HepG2 (cell line): ENCODE measurements around the gene PTGIR. TPM values are rescaled to one million over a fixed set of nuclear protein-coding genes. Genes with fewer than 3 reads are reported as not detected.
A peak's percentile ranks its signal among the peaks of the same experiment; 100 is the strongest.

Source experiments
- ATAC-seq: fragments of 200-7000 bp; cut with Tn5 transposase; 3 replicates; pipeline ENCODE4 v1.9.1; 2020; ENCODE audit warnings: mild to moderate bottlenecking, moderate library complexity
- BruUV-seq: library from RNA; stranded (reverse); fragments of 400-500 nt; replicated peaks from 2 replicates; lab custom pipeline; 2021; lab: Mats Ljungman, UMichigan
- CTCF ChIA-PET: fragments of 300-600 bp; formaldehyde crosslinking; extraction: SDS; loops from one replicate; lab custom pipeline; 2021; ENCODE audit warnings: low total read pairs, inconsistent platforms, low intra/inter-chr PET ratio; lab: Yijun Ruan, JAX
- POLR2A ChIA-PET: fragments of 350-600 bp; sonication (Branson Sonifier 250); formaldehyde crosslinking; loops from one replicate; lab custom pipeline; 2020; ENCODE audit warnings: antibody characterized with exemption, inconsistent platforms; lab: Yijun Ruan, JAX
- DNase-seq: peaks from one replicate; pipeline ENCODE4 v3.0.0-alpha.2; 2015; ENCODE audit warnings: low spot score
- FAIRE-seq: peaks from 3 replicates; lab custom pipeline; 2011; peaks lifted over from hg19 to GRCh38; lab: Jason Lieb, UNC
- H2AFZ ChIP-seq: one replicate; pipeline ENCODE4 v1.6.1; 2011; ENCODE audit warnings: low read length, inconsistent platforms
- H3K27ac ChIP-seq: fragments of 300-600 bp; 3 replicates; pipeline ENCODE4 v1.8.0; 2011; ENCODE audit warnings: mixed run types, mild to moderate bottlenecking, mixed read lengths, low read length, inconsistent platforms; ENCODE audit not compliant: insufficient read depth; ENCODE audit errors: extremely low read length
- H3K27me3 ChIP-seq, 2 experiments: fragments of 200-600 bp in 1 of 2; 2 replicates in 1 of 2; 3 replicates in 1 of 2; pipeline versions ENCODE4 v1.6.0 to v1.8.0; 2011; ENCODE audit warnings: low read length in 2 of 2, mild to moderate bottlenecking in 2 of 2, moderate library complexity in 2 of 2, inconsistent platforms in 1 of 2; ENCODE audit not compliant: insufficient read depth in 2 of 2, control insufficient read depth in 1 of 2
- H3K36me3 ChIP-seq, 2 experiments: fragments of 200-600 bp in 1 of 2; replicated peaks in 1 of 2; 2 replicates in 1 of 2; 3 replicates in 1 of 2; pipeline versions ENCODE4 v1.5.1 to v1.8.0; 2011; ENCODE audit warnings: low read length in 2 of 2, inconsistent platforms in 1 of 2; ENCODE audit not compliant: insufficient read depth in 2 of 2, control insufficient read depth in 1 of 2
- H3K4me1 ChIP-seq: 2 replicates; pipeline ENCODE4 v1.5.1; 2012; ENCODE audit warnings: low read length, inconsistent platforms; ENCODE audit not compliant: insufficient read depth
- H3K4me2 ChIP-seq: 2 replicates; pipeline ENCODE4 v1.6.0; 2011; ENCODE audit warnings: low read depth, low read length, inconsistent platforms
- H3K4me3 ChIP-seq, 3 experiments: fragments of 200-600 bp in 1 of 3; sonication (generic), shearing (Covaris generic) in 1 of 3; replicated peaks in 1 of 3; 2 replicates each; pipeline ENCODE4 v1.5.1; 2011 to 2016; ENCODE audit warnings: low read length in 3 of 3, inconsistent platforms in 2 of 3, low read depth in 2 of 3, mild to moderate bottlenecking in 2 of 3, control low read depth in 1 of 3, mixed read lengths in 1 of 3; ENCODE audit not compliant: insufficient read depth in 1 of 3
- H3K79me2 ChIP-seq: one replicate; pipeline ENCODE4 v1.6.1; 2011; ENCODE audit warnings: low read length, inconsistent platforms; ENCODE audit not compliant: insufficient read depth
- H3K9ac ChIP-seq: 2 replicates; pipeline ENCODE4 v1.6.0; 2011; ENCODE audit warnings: mild to moderate bottlenecking, low read depth, low read length, inconsistent platforms; ENCODE audit not compliant: insufficient read depth
- H3K9me3 ChIP-seq: 2 replicates; pipeline ENCODE4 v1.5.1; 2012; ENCODE audit warnings: mild to moderate bottlenecking, low read length
- H4K20me1 ChIP-seq: 2 replicates; pipeline ENCODE4 v1.6.0; 2011; ENCODE audit warnings: inconsistent platforms, mild to moderate bottlenecking, low read length, moderate library complexity; ENCODE audit not compliant: insufficient read depth
- GLI4 ChIP-seq: sonication (generic); formaldehyde crosslinking; IDR thresholded peaks from 2 replicates; pipeline ENCODE4 v1.5.1; 2020; ENCODE audit warnings: missing genetic modification reagents, mild to moderate bottlenecking, moderate library complexity, borderline replicate concordance
- HMGA1 ChIP-seq: sonication (generic); formaldehyde crosslinking; conservative IDR thresholded peaks from 2 replicates; pipeline ENCODE4 v1.4.0; 2020; ENCODE audit warnings: missing genetic modification reagents
- HNF4A ChIP-seq: sonication (generic); formaldehyde crosslinking; IDR thresholded peaks from 2 replicates; pipeline ENCODE4 v1.4.0; 2020; ENCODE audit warnings: missing genetic modification reagents
- HNRNPL ChIP-seq: fragments of 200-400 bp; formaldehyde crosslinking; IDR thresholded peaks from 2 replicates; pipeline ENCODE4 v1.6.1; 2017; ENCODE audit warnings: mild to moderate bottlenecking, low read depth, low read length
- ZNF263 ChIP-seq: sonication (generic); formaldehyde crosslinking; IDR thresholded peaks from 2 replicates; pipeline ENCODE4 v1.4.0; 2020; ENCODE audit warnings: missing genetic modification reagents
- ZNF652 ChIP-seq: IDR thresholded peaks from 2 replicates; pipeline ENCODE4 v1.6.1; 2016; ENCODE audit warnings: low read depth, borderline replicate concordance
- WGBS: methylation state at CpG from one replicate; pipeline ENCODE4 v1.1.6; 2017; ENCODE audit warnings: low lambda C conversion rate; 5-methylcytosine and 5-hydroxymethylcytosine counted together
- in situ Hi-C: cut with HindIII; loops from 2 replicates; pipeline ENCODE4 v1.10.0; 2017; ENCODE audit warnings: low pct_unique_long_range_greater_than_20kb; ENCODE audit not compliant: extremely low pct_ligation_motif_present
- intact Hi-C: fragments of 100-400 bp; cut with micrococcal nuclease; formaldehyde crosslinking; loops from one replicate; pipeline ENCODE4 v1.10.0; 2022; ENCODE audit not compliant: unreplicated experiment
- polyA plus RNA-seq, 8 experiments: library from polyadenylated mRNA; depleted of rRNA in 3 of 8; stranded (reverse) in 7 of 8; unstranded in 1 of 8; fragments of >200 nt; fragmentation: Illumina TruSeq in 4 of 8; extraction: Trizol in 4 of 8; gene quantifications; 2 replicates each; pipeline versions ENCODE4 v1.2.1 to v1.2.3, GENCODE V29; 2011 to 2016; ENCODE audit warnings: low read depth in 4 of 8, missing spikeins in 1 of 8, mixed read lengths in 1 of 8; ENCODE audit not compliant: insufficient read depth in 1 of 8
- total RNA-seq, 5 experiments: library from RNA; depleted of rRNA; stranded (reverse); fragments of >200 nt; fragmentation: Illumina TruSeq; extraction: Trizol; gene quantifications; 2 replicates each; pipeline ENCODE4 v1.2.3, GENCODE V29; 2016; ENCODE audit warnings: low read depth in 1 of 5
- TF ChIP-seq, protein P1 (sequence below): sonication (generic); formaldehyde crosslinking; IDR thresholded peaks from 2 replicates; pipeline ENCODE4 v1.9.0; 2022; ENCODE audit warnings: low read depth, missing genetic modification reagents

The PTGIR gene
- total and polyA plus RNA-seq, 2 of the 13 experiments (the other 11 are each of a cell fraction or from before 2014, with no cell fraction given), result not detected

DNA sequence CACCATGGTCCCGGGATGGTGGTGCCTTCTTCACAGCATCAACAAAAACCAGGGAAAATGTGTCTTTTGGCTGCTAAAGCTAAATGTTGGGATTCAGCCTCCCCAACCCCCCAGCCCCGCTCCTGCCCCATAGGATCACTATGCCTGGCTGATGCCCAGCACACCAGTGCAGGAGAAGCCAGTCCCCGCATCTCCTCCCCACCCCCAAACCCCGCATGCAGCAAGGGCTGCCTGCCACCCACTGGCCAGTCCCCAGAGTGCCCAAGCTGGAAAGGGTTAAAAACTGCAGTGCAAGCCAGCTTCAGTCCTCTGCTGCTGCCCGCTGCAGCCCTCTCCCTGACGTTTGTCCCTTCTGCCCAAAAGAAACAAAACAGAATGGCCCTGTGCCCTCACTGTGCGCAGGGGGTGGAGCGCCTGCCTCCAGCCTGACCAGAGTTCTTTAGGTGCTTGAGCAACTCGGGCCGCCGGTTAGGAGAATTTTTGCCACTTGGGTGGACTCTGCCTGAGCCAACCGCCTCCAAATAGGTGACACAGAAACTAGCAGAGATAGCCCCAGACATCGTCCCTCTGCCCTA lies 20.0 kb downstream of the PTGIR start:
- H3K4me3 ChIP-seq, result no peak overlapping the region
- no TSS peak for BruUV-seq
- ATAC-seq, result no peak
- H3K36me3 ChIP-seq, result peaks cover 30 to 49% of the 10 kb centered on the region in 2 experiments; a peak in 4 of 5 replicates
- no peak for DNase-seq
- peak overlapping the region; percentile 43 for H3K4me2 ChIP-seq
- H3K9me3 ChIP-seq, result no peaks in the 10 kb centered on the region
- POLR2A ChIA-PET, result interaction anchor here (0.6 kb wide), 1 partner anchor 508 kb away, joined by 4 read pairs; the partner anchor contains the start of gene ZC3H4
- FAIRE-seq, result no peak
- no peaks in the 10 kb centered on the region; a peak in 1 of 5 replicates for H3K27me3 ChIP-seq
- H4K20me1 ChIP-seq, result peaks cover 15% of the 10 kb centered on the region; the same call in 1 of the 2 replicates
- H2AFZ ChIP-seq, result no peak overlapping the region
- 75% methylated on average over 4 of the region's 13 CpGs for WGBS
- H3K4me1 ChIP-seq, result peaks cover 35% of the 10 kb centered on the region
- intact Hi-C loops, result no loop called here
- no peak for TF ChIP-seq HMGA1 (CRISPR knock-in tag)
- no peak for TF ChIP-seq GLI4 (CRISPR knock-in tag)
- peak; percentile 83 for TF ChIP-seq ZNF652 (CRISPR knock-in tag)
- TF ChIP-seq, protein P1, sequence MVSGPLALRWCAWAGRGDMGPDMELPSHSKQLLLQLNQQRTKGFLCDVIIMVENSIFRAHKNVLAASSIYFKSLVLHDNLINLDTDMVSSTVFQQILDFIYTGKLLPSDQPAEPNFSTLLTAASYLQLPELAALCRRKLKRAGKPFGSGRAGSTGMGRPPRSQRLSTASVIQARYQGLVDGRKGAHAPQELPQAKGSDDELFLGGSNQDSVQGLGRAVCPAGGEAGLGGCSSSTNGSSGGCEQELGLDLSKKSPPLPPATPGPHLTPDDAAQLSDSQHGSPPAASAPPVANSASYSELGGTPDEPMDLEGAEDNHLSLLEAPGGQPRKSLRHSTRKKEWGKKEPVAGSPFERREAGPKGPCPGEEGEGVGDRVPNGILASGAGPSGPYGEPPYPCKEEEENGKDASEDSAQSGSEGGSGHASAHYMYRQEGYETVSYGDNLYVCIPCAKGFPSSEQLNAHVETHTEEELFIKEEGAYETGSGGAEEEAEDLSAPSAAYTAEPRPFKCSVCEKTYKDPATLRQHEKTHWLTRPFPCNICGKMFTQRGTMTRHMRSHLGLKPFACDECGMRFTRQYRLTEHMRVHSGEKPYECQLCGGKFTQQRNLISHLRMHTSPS (CRISPR knock-in tag), result 0 out of 2 replicates have a peak, but pooled peaks have one; percentile 22
- TF ChIP-seq HNF4A (CRISPR knock-in tag), result 0 out of 2 replicates have a peak, but pooled peaks have one; percentile 16
- peak; percentile 89 for TF ChIP-seq HNRNPL
- no peak for TF ChIP-seq ZNF263 (CRISPR knock-in tag)
- CTCF ChIA-PET, result no interaction called here
- H3K27ac ChIP-seq, result peak overlapping the region; percentile 11
- peaks cover 40% of the 10 kb centered on the region for H3K79me2 ChIP-seq
- in situ Hi-C loops, result no loop called here
- no peak overlapping the region for H3K9ac ChIP-seq
